IMR-90 (cell line): ENCODE data around the gene SVEP1. TPM values are rescaled to one million over a fixed set of nuclear protein-coding genes. Genes with fewer than 3 reads are reported as not detected.

Experiments
- ATAC-seq: fragments of 200-7000 bp; cut with Tn5 transposase; 2 replicates; pipeline ENCODE4 v1.9.1; 2020; ENCODE audit warnings: low read depth, mild to moderate bottlenecking, moderate library complexity
- BruUV-seq: library from RNA; stranded (reverse); fragments of 400-500 nt; replicated peaks from 2 replicates; lab custom pipeline; 2021; lab: Mats Ljungman, UMichigan
- CTCF ChIA-PET: fragments of 300-600 bp; formaldehyde crosslinking; extraction: SDS; loops from one replicate; lab custom pipeline; 2021; ENCODE audit warnings: antibody characterized with exemption; lab: Yijun Ruan, JAX
- POLR2A ChIA-PET: fragments of 300-600 bp; sonication (Branson Sonifier 250); formaldehyde crosslinking; loops from one replicate; lab custom pipeline; 2022; ENCODE audit warnings: antibody characterized with exemption; ENCODE audit not compliant: unreplicated experiment; lab: Charles Lee
- DNase-seq: peaks from one replicate; pipeline ENCODE4 v3.0.0; 2013
- H2AFZ ChIP-seq: replicated peaks from 2 replicates; pipeline ENCODE3; 2013; ENCODE audit warnings: low read length, mild to moderate bottlenecking; ENCODE audit not compliant: poor library complexity
- H2AK5ac ChIP-seq: 2 replicates; pipeline ENCODE4 v1.6.1; 2013; ENCODE audit warnings: low read depth, low read length, inconsistent platforms
- H2AK9ac ChIP-seq: replicated peaks from 2 replicates; pipeline ENCODE3; 2013; ENCODE audit warnings: mild to moderate bottlenecking, low read depth, low read length, moderate library complexity; ENCODE audit not compliant: poor library complexity
- H2BK120ac ChIP-seq: 2 replicates; pipeline ENCODE4 v1.6.1; 2013; ENCODE audit warnings: low read depth, low read length, inconsistent platforms
- H2BK15ac ChIP-seq: 3 replicates; pipeline ENCODE4 v1.6.1; 2013; ENCODE audit warnings: low read depth, low read length, inconsistent platforms
- H2BK20ac ChIP-seq: 2 replicates; pipeline ENCODE4 v1.6.1; 2013; ENCODE audit warnings: low read depth, mild to moderate bottlenecking, inconsistent platforms, low read length, moderate library complexity
- H2BK5ac ChIP-seq: 2 replicates; pipeline ENCODE4 v1.6.1; 2013; ENCODE audit warnings: mild to moderate bottlenecking, low read depth, low read length, inconsistent platforms; ENCODE audit not compliant: poor library complexity, severe bottlenecking
- H3K14ac ChIP-seq: replicated peaks from 2 replicates; pipeline ENCODE4 v1.6.1; 2013; ENCODE audit warnings: low read depth, low read length, inconsistent platforms
- H3K18ac ChIP-seq: 2 replicates; pipeline ENCODE4 v1.6.1; 2013; ENCODE audit warnings: low read depth, low read length, control low read depth
- H3K23ac ChIP-seq: 2 replicates; pipeline ENCODE4 v1.6.1; 2013; ENCODE audit warnings: low read depth, low read length, inconsistent platforms
- H3K27ac ChIP-seq: 2 replicates; pipeline ENCODE4 v1.5.1; 2013; ENCODE audit warnings: mild to moderate bottlenecking, control low read depth, low read length; ENCODE audit not compliant: insufficient read depth
- H3K27me3 ChIP-seq: 2 replicates; pipeline ENCODE4 v1.6.1; 2013; ENCODE audit warnings: low read length; ENCODE audit not compliant: control insufficient read depth, insufficient read depth
- H3K36me3 ChIP-seq: 2 replicates; pipeline ENCODE4 v1.6.1; 2013; ENCODE audit warnings: low read length, mixed read lengths; ENCODE audit not compliant: control insufficient read depth, insufficient read depth
- H3K4ac ChIP-seq: 2 replicates; pipeline ENCODE4 v1.6.1; 2013; ENCODE audit warnings: low read depth, low read length, inconsistent platforms
- H3K4me1 ChIP-seq: 2 replicates; pipeline ENCODE4 v1.6.1; 2013; ENCODE audit warnings: low read length, mixed read lengths; ENCODE audit not compliant: control insufficient read depth, insufficient read depth
- H3K4me2 ChIP-seq: 2 replicates; pipeline ENCODE4 v1.6.1; 2013; ENCODE audit warnings: low read depth, mild to moderate bottlenecking, control low read depth, low read length, moderate library complexity
- H3K4me3 ChIP-seq: 2 replicates; pipeline ENCODE4 v1.5.1; 2013; ENCODE audit warnings: low read depth, mild to moderate bottlenecking, control low read depth, low read length, moderate library complexity; ENCODE audit not compliant: insufficient read depth
- H3K56ac ChIP-seq: 2 replicates; pipeline ENCODE4 v1.6.1; 2013; ENCODE audit warnings: low read length, inconsistent platforms; ENCODE audit not compliant: insufficient read depth; ENCODE audit errors: extremely low read depth
- H3K79me1 ChIP-seq, 2 experiments: 2 replicates each; pipeline ENCODE4 v1.6.1; 2013; ENCODE audit warnings: low read length in 2 of 2, inconsistent platforms in 1 of 2, low read depth in 1 of 2
- H3K9ac ChIP-seq: 2 replicates; pipeline ENCODE4 v1.6.1; 2013; ENCODE audit warnings: low read depth, low read length, control low read depth
- H3K9me1 ChIP-seq: 2 replicates; pipeline ENCODE4 v1.6.1; 2013; ENCODE audit warnings: low read length, inconsistent platforms; ENCODE audit not compliant: insufficient read depth
- H3K9me3 ChIP-seq: 2 replicates; pipeline ENCODE4 v1.6.1; 2013; ENCODE audit warnings: low read length; ENCODE audit not compliant: control insufficient read depth, insufficient read depth
- H4K20me1 ChIP-seq: 2 replicates; pipeline ENCODE4 v1.6.1; 2013; ENCODE audit warnings: low read length, inconsistent platforms; ENCODE audit not compliant: insufficient read depth
- H4K5ac ChIP-seq: 2 replicates; pipeline ENCODE4 v1.6.1; 2013; ENCODE audit warnings: mild to moderate bottlenecking, low read depth, low read length, control low read depth
- H4K8ac ChIP-seq, 2 experiments: 2 replicates each; pipeline ENCODE4 v1.6.1; 2013; ENCODE audit warnings: low read depth in 2 of 2, low read length in 2 of 2, control low read depth in 1 of 2, inconsistent platforms in 1 of 2
- H4K91ac ChIP-seq: 2 replicates; pipeline ENCODE4 v1.6.1; 2013; ENCODE audit warnings: low read depth, low read length, inconsistent platforms; ENCODE audit not compliant: insufficient read depth
- CHD1 ChIP-seq: IDR thresholded peaks from 2 replicates; pipeline ENCODE4 v1.6.1; 2012; ENCODE audit warnings: low read depth, low read length, improper control_type of control experiment
- MXI1 ChIP-seq: IDR thresholded peaks from 2 replicates; pipeline ENCODE4 v1.6.1; 2012; ENCODE audit warnings: low read depth, mild to moderate bottlenecking, low read length, moderate library complexity, borderline replicate concordance
- RFX5 ChIP-seq: IDR thresholded peaks from 2 replicates; pipeline ENCODE4 v1.8.0; 2012; ENCODE audit warnings: low read depth, mild to moderate bottlenecking, low read length, moderate library complexity
- WGBS, 2 experiments: methylation state at CpG; one replicate each; pipeline versions ENCODE4 v1.1.5 to v1.1.7; 2013; ENCODE audit warnings: missing lambda C conversion rate in 2 of 2; ENCODE audit not compliant: insufficient read length in 1 of 2; ENCODE audit errors: extremely low coverage in 2 of 2; 5-methylcytosine and 5-hydroxymethylcytosine counted together
- dilution Hi-C: fragments of 300-500 bp; cut with HindIII; formaldehyde crosslinking; loops from one replicate; pipeline ENCODE4 v1.14.3; 2018; ENCODE audit warnings: low sequenced_read_pairs; ENCODE audit not compliant: unreplicated experiment
- in situ Hi-C: fragments of 300-500 bp; cut with MboI; formaldehyde crosslinking; loops from 3 replicates; pipeline ENCODE4 v1.14.3; 2019; ENCODE audit warnings: low sequenced_read_pairs, inconsistent platforms, mixed read lengths
- intact Hi-C: fragments of 100-400 bp; cut with micrococcal nuclease; formaldehyde crosslinking; loops from 2 replicates; pipeline ENCODE4 v1.10.0; 2022
- polyA plus RNA-seq, 3 experiments: library from polyadenylated mRNA; depleted of rRNA; stranded (reverse); fragments of >200 nt; gene quantifications; 2 replicates each; pipeline ENCODE4 v1.2.3, GENCODE V29; 2012; ENCODE audit warnings: low replicate concordance in 1 of 3
- total RNA-seq: library from RNA; depleted of rRNA; stranded (reverse); fragments of >200 nt; gene quantifications from 2 replicates; pipeline ENCODE4 v1.2.3, GENCODE V29; 2012

The SVEP1 gene
- total and polyA plus RNA-seq, 2 of the 4 experiments (the other 2 are of a cell fraction): 4.8 to 16.7 TPM

- Histone ChIP-seq H2BK5ac (no peak overlapping the region), H3K9me1 (no peaks in the 10 kb centered on the region), H3K56ac (no peak overlapping the region), H2BK15ac (no peak overlapping the region), H3K4me3 (no peak overlapping the region), H2BK20ac (no peak overlapping the region), H3K4me1 (no peaks in the 10 kb centered on the region), H2AFZ (no peak overlapping the region), H4K91ac (no peak overlapping the region), H2AK5ac (no peak overlapping the region), H4K20me1 (no peaks in the 10 kb centered on the region), H3K14ac (no peak overlapping the region), H3K18ac (no peak overlapping the region), H3K27ac (no peak overlapping the region), H3K27me3 (no peaks in the 10 kb centered on the region), H4K5ac (no peak overlapping the region), H3K9ac (no peak overlapping the region), H3K4me2 (no peak overlapping the region), H3K9me3 (no peaks in the 10 kb centered on the region), H2AK9ac (no peak overlapping the region), H3K4ac (no peak overlapping the region), H4K8ac (no peak overlapping the region), H3K23ac (no peak overlapping the region), H3K36me3 (no peaks in the 10 kb centered on the region), H3K79me1 (no peaks in the 10 kb centered on the region), H2BK120ac (no peak overlapping the region)
- BruUV-seq: no TSS peak
- in situ Hi-C loops: no loop called here
- ChIA-PET CTCF (no interaction called here), POLR2A (no interaction called here)
- intact Hi-C loops: no loop called here
- no peak for ATAC-seq
- TF ChIP-seq MXI1: no peak
- TF ChIP-seq RFX5: no peak
- TF ChIP-seq CHD1: no peak
- no CpG with 5 or more reads among the region's 5 CpGs for WGBS, 2 experiments
- no peak for DNase-seq
- dilution Hi-C loops: no loop called here
Observed at GRCh38 chr9:110343551-110343950, 236.0 kb downstream of the SVEP1 start.
